H1 (cell line): Measurements from ENCODE around the gene PLXNA4. TPM values are rescaled to one million over a fixed set of nuclear protein-coding genes. Genes with fewer than 3 reads are reported as not detected.

Experiments
- BCL11A ChIP-seq, 2 experiments: IDR thresholded peaks; one replicate each; pipeline ENCODE4 v1.6.1; 2011; ENCODE audit warnings: low read depth in 2 of 2, low read length in 2 of 2, mild to moderate bottlenecking in 2 of 2
- SIRT6 ChIP-seq: IDR thresholded peaks from one replicate; pipeline ENCODE4 v1.7.1; 2012; ENCODE audit warnings: low read length, inconsistent platforms
- polyA plus RNA-seq, 7 experiments: library from polyadenylated mRNA; depleted of rRNA in 3 of 7; stranded (reverse) in 5 of 7; unstranded in 2 of 7; fragments of >200 nt in 5 of 7; fragments of 200-250 nt in 2 of 7; gene quantifications; 1 replicate in 5 of 7; 2 replicates in 1 of 7; 4 replicates in 1 of 7; pipeline versions ENCODE4 v1.2.1 to v1.2.3, GENCODE V29; 2011 to 2013; ENCODE audit warnings: missing spikeins in 2 of 7, mixed read lengths in 2 of 7
- total RNA-seq: library from RNA; stranded (reverse); fragmentation: NEBNext Ultra II Directional; extraction: Animal tissue kit (Norgen Biotek cat#: 25700); gene quantifications from 2 replicates; pipeline ENCODE4 v1.2.1, GENCODE V29; 2021

The PLXNA4 gene
- total and polyA plus RNA-seq, 2 of the 8 experiments (the other 6 are each of a cell fraction or from before 2014, with no cell fraction given), result 0.76 to 0.79 TPM

DNA sequence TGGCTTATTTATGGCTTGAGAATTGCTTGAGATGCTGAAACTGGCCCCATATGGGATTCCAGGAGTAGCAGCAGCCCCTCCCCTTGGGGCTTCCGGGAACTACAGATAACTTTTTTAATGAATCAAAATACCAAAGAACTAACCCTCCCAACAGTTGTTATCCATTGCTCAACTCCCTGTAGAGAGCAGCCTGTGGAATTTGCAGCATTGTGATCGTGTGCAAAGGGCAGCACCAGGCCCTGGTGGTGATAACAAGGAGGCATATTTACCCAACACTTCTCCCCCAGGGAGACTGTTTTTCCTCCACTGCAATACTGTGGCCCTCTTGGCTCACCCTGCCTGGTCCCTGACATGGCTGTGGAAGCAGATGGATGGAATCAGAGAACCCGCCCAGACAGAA is 196.2 kb downstream of the PLXNA4 start (continued):
- TF ChIP-seq SIRT6 (no peak), BCL11A (IDR thresholded peaks at IDR 0.05; ENCODE audit: low read depth in 2 of 2, low read length in 2 of 2) (no peak)
- TF ChIP-seq, all 59 proteins: peak for 4
